Choroid plexus epithelial cell (primary cell): Measurements from ENCODE around the gene DNAH5.

Source experiments
- DNase-seq: peaks from one replicate; pipeline ENCODE4 v3.0.0-alpha.2; 2010; ENCODE audit warnings: low read depth
- H3K4me3 ChIP-seq: 2 replicates; pipeline ENCODE4 v1.5.1; 2011; ENCODE audit warnings: low read depth, mild to moderate bottlenecking, control low read depth, low read length, moderate library complexity
- TF ChIP-seq, protein P1 (sequence below): conservative IDR thresholded peaks from 2 replicates; pipeline ENCODE4 v1.5.1; 2011; ENCODE audit warnings: low read depth, mild to moderate bottlenecking, control low read depth, inconsistent platforms, low read length, moderate library complexity

The DNAH5 gene

GRCh38 chr5:13921578-13921977 lies 22.9 kb downstream of the DNAH5 start:
- TF ChIP-seq, protein P1, sequence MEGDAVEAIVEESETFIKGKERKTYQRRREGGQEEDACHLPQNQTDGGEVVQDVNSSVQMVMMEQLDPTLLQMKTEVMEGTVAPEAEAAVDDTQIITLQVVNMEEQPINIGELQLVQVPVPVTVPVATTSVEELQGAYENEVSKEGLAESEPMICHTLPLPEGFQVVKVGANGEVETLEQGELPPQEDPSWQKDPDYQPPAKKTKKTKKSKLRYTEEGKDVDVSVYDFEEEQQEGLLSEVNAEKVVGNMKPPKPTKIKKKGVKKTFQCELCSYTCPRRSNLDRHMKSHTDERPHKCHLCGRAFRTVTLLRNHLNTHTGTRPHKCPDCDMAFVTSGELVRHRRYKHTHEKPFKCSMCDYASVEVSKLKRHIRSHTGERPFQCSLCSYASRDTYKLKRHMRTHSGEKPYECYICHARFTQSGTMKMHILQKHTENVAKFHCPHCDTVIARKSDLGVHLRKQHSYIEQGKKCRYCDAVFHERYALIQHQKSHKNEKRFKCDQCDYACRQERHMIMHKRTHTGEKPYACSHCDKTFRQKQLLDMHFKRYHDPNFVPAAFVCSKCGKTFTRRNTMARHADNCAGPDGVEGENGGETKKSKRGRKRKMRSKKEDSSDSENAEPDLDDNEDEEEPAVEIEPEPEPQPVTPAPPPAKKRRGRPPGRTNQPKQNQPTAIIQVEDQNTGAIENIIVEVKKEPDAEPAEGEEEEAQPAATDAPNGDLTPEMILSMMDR = no peak
- DNase-seq = peak; percentile 16

DNA sequence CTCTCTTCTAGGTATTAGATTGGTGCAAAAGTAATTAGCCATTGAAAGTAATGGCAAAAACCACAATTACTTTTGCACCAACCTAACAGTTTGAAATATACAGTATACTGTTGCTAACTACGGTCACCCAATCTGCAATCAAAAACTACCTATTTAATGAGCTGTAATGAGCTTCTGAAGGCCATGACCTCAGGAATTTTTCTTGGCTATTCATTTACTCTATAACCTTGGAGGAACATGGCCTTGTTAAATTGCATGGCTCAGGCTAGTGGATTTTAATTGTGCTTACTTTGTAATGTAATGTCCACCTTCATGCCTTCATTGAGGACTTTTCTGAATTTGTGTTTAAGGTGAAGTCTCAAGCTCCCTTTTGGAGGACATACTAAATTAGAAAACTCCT lies 24.7 kb downstream of the DNAH5 start:
- no peak overlapping the region for H3K4me3 ChIP-seq
- TF ChIP-seq, protein P1 = no peak
- no peak for DNase-seq

More at GRCh38 chr5:13921578-13921977, 22.9 kb downstream of the DNAH5 start:
- H3K4me3 ChIP-seq = no peak overlapping the region

- H3K4me3 ChIP-seq = no peak overlapping the region
- no peak for DNase-seq
- TF ChIP-seq, protein P1 = no peak
Measured at GRCh38 chr5:13919087-13919486, 25.4 kb downstream of the DNAH5 start.

DNA sequence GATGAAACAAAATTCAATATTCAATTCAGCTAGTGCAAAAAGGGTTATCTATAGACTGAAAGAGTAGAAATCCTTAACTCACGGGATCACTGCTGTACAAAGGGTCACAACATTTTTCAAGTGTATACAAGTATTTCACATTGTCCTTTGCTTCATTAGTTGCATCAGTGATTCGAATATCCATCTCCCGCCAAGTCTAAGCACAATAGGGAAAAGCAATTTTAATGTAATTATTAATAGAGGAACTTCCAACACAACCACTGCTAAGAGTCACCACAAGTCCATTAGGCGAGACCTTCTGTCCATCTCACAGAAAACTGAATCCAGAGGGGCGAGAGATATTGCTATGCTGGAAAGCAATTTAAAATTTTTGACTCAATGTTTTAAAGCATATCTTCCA lies 27.4 kb downstream of the DNAH5 start:
- DNase-seq = no peak
- TF ChIP-seq, protein P1 = no peak
- H3K4me3 ChIP-seq = no peak overlapping the region

- no peak overlapping the region for H3K4me3 ChIP-seq
- no peak for DNase-seq
- TF ChIP-seq, protein P1 = no peak
Measured at GRCh38 chr5:13913962-13914361, 30.5 kb downstream of the DNAH5 start.

DNA sequence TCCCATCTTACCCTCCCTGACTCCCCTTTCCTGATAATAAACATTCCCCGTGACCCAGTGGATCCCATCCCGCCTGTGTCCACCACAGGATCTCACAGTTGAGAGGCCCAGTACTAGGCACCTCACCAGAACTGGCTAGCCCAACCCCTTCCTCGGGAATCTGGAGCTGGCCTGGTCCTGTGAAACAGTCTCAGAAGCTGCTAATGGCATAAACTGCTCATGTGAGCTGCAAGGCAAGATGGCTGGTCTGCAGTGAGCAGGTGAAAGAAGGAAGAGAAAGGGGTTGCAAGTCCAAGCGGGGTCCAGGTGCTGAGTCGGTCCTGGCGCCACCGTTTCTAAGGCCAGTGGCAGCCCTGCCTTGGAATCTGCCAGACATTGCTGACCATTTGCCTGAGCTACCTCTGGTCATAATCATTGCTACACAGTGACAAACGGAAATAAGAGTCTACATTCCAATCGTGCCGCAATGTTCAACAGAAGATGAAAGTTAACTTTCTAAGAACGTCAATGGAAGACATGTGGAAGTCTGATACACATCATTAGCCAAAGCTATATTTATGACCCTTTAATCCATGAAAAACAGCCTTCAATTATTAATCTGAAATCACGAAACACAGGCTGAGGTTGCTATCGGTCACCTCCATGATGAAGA lies 33.7 kb downstream of the DNAH5 start:
- TF ChIP-seq, protein P1 = no peak
- no peak for DNase-seq
- H3K4me3 ChIP-seq = no peak overlapping the region

DNA sequence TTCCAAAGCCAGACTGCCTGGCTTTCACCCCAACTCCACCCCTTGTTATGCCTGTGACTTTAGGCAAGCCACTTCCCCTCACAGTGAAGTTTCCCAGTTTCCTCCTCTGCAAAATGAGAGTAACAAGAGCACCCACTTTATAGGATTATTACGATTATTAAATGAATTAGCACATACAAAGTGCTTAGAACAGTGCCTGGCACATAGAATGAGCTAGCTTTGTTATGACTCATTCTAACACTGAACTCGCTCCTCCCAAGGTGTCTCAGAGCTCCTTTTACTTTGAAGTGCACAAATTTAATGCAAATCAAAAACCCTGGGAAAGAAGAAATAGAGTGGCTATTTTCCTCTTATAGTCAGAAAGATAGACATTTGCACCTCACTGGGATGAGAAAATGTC lies 34.3 kb downstream of the DNAH5 start:
- TF ChIP-seq, protein P1 = no peak
- H3K4me3 ChIP-seq = no peak overlapping the region
- no peak for DNase-seq
